GM19025 (cell line): ENCODE results near the gene RASAL2.

Experiments used
- ATAC-seq: cut with Tn5 transposase; IDR thresholded peaks from one replicate; pipeline ENCODE4 v1.9.1; 2021; ENCODE audit warnings: mild to moderate bottlenecking, low read depth, moderate library complexity; ENCODE audit not compliant: unreplicated experiment

The RASAL2 gene

DNA sequence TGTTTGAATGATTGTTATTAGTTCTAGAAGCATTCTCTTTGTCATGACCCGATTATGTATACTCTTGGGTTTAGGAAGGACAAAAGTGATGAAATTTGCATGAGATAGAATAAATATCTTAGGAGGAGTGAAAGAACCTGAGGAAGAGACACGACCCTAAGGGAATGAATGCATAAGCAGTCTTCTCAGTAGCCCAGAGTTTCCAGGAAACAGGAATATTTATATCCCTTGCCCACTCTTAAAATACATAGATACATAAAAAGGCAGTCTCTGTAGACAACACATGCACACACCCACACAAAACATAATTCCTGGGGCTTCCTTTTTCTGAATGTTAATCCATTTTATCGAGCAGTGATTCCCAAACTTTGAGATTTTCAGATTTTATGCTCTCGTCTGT lies 383.5 kb downstream of the RASAL2 start:
- ATAC-seq = no peak

DNA sequence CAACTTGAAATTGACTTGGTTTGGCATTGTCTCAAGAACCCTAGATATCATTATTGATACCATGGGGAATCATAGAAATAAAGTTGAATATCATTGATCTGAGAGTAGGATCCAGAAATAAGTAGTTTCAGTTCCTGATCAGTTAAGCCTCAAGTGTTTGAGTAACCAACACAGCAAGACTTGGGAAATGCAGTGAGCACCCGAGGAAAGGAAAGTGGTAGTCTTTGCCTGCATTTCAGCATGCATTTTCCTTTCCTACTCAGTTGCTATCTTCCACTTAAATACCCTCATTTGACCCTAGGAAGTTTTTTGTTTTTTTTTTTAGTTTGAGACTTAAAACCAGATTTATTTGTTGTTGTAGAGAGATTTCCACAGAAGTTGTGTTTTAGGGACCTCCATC lies 383.9 kb downstream of the RASAL2 start:
- ATAC-seq = no peak

DNA sequence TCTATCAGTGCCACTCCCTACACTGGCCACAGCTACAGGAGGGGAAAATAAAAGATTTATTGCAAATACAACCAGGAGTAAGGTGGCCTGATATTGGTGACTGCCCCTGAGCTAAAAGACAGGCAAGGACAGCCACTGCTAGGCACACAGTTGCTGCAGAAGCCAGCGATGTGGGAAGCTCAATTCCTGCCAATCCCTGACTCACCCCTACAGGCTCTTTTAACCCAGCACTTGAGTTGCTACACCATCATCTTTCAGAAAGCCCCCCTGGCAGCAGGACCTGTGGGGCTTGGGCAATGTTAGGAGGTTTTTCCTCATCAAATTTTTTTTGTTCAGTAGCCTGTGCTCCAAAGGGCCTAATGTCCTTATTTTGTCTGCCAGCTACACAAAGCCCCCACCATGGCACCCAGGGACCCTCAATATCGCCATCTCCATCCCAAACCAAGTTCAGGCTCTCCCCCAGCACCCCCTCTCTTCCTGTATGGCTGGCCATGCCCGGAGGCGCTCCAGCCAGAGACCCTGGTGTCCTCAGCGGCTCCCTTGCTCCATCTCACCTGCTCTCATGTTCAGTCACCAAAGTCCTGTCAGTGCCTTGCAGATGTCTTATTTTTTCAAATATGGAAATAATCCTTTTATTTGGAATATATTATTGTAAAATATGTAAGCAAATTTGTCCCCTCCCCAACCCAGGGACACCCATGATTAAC lies 389.5 kb downstream of the RASAL2 start:
- no peak for ATAC-seq

DNA sequence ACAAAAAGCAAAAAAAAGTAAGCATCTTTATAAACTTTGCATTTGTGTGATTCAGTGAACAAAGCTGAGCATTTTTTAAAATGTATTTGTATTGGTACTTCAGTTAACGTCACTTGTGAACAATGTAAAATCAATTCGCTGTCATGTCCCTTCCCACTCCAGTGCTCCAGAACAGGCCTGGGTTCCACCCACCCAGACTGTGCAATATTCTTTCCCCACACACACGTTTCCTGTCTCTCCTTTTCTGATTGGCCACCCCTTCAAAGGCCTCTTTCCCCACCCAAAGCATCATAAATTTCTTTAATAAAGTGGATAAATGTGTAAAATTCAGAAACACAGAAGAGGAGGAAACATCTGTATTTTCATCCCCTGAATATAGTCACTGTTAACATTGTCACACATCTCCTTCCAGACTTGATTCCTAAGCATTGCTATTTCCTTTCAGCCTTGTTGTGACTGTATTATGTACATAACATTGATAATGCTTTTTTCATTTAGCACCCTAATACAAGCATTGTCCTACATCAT lies 390.9 kb downstream of the RASAL2 start:
- ATAC-seq = no peak

DNA sequence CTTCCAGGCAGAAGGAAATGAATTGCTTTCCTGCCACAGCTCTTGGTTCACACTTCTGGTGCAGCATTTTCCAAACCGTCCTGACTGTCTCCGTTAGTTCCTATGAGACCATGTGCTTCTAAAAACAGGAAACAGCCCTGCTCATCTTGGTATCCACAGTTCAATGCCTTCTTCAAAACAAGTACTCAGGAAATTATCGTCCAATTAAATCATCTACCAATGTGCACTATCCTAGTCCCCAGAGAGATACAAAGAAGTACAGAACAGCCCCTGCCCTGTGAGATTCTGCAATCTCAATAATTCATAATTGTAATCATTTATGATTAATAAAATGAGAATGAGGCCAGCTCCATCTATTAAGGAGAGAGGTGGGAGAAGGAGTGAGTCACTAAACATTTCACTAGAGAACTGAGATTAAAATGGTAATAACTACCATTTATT lies 391.7 kb downstream of the RASAL2 start:
- no peak for ATAC-seq

DNA sequence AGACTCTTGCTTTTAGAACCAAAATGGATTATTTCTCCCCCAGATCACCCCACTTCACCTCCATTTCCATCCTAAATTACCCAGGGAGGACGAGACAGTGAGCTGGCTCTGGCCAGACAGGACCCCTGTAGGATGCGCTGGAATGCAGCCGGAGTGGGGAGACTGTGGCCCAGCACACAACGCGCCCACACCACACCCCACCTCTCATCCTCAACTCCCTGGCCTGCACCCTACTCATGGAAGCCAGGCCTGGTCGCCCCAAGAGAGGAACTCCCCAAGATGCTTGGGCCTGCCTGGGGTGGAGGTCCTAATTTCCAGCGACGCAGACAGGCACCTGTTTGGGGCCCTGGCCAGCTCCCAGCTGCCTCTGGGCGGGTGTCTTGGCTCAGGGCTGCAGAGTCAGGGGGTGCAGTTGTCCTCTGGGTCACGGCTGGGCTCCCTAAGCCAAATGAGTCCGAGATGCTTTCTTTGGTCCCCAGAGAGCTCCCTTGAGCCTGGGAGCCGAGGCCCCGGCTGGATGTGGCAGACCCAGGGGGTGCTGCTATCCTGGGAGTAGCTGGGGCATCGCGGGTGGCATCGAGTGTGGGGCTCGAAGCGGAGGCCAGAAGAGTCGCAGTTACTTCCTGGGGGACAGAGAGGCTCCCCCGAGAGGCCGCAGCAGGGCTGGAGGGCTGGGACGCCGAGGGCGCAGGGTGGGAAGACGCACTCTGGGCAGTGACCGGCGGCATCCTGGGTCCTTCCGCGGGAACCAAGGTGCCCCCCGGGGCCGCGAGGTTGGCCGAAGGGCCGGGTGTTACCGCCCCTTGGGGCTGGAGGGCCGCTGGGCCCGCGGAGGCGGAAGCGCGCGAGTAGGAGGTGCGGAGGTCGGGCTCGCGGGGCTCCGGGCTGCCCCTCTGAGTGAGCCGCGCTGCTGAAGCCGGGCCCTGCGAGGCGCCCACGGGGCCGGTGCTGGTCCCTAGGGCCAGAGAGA lies 392.5 kb downstream of the RASAL2 start:
- ATAC-seq = no peak

DNA sequence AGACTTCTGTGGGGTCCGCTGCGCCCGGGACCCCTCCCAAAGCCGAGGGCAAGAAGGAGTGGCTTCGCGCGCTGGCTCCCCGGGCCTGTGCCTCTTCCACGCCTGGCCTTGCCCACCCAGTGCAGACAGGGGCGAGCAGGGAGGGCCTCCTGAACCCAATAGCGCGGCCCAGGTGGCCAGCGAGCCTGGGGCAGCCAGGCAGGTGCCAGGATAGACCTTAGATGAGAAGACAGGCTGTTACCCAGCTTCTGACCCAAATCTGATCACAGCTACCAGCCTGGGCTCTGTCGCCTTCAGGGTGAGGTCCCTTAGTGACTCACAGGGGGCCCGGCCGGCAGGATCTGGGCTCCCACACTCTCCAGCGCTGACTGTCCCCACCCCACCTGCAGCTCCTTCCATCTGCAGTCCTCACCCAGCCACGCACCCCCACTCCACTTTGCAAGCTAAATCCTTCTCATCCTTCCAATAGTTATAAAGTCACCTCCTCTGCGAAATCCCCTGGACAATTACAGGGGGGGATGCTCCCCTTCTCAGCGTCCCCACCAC lies 393.2 kb downstream of the RASAL2 start:
- no peak for ATAC-seq

DNA sequence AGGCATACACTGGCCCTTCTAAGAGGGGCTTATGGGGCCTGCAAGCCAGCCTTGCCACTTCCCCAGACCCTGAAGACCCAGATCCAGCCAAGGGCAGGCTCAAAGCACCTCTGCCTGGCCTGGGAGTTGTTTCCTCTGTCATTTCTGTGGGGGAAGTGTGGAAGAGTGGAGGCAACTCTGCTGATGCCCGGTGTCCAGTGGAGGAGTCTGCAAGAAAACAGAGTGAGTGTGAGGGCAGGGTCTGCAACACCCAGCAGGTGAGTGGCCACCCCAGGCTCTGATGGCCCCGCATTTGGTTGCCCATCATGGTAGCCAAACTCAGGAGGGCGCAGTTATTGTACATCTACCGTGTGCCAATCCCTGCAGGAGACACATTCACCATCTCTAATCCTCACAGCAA lies 394.5 kb downstream of the RASAL2 start:
- ATAC-seq = no peak

DNA sequence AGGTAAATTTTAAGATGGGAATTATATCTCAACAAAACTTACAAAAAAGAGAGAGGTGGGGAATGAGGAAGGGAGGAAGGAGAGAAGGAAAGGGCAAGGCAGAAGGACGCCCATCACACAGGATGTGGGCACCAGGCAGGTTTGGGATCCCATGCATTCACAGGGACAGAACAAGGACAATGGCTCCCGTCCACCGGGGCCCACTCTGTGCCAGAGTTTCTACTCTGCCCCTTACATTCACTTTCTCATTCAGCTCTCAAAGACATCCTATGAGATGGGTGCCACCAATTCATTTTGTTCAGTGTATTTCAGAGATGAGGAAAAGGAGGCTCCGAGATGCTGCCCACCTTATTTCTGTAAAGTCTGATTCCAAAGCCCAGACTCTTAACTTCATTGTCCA lies 395.5 kb downstream of the RASAL2 start:
- ATAC-seq = no peak

DNA sequence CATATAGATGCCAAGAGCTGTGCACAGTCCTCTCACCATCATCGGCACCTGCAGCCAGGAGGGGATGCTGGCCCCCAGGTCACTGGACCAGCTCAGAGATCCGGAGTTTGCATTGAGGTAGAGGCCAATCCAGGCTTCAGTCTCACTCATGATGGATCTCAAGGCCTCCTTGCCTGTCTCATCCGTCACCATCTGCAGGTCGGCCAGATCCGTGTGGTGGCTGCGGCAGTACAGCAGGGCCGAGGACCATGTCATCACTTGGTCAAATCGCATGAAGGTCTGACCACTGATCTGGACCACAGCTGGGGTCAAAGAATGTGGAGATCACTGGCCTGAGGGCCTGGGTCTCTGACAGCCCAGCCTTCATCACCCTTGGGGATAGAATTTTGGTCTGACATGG lies 396.2 kb downstream of the RASAL2 start:
- ATAC-seq = no peak

DNA sequence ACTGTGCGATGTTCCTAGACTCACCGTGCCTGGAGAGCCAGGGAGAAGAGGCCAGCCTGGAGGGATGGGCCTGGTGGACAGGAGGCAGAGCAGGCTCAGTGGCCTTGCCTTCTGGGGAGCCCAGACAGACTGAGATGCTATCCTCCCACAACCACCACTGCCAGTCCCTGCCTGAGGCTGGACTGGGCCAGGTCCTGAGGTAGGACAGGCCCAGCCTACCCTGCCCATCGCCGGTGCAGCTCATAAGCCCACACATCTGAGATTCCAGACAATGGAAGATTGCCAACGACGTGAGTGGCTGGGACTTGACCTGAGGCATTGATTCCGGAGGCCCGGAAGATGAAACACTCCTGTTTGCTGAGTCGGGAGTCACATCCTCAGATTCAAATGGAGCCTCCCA lies 397.1 kb downstream of the RASAL2 start:
- ATAC-seq = no peak

DNA sequence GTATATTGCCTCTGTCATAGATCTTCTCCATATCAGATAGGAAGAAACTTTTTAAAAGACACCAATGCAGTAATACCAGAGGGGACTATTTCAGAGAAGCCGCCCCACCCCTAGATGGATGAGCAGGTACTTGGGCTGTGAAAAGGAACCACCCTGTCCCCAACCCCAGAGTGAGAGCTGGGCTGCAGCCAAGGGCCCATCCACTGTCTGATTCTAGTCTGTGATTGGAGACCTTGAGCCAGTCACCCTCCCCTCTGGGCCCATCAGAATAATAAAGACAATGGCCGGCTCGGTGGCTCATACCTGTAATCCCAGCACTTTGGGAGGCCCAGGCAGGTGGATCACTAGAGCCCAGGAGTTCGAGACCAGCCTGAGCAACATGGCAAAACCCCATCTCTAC lies 397.8 kb downstream of the RASAL2 start:
- ATAC-seq = no peak

DNA sequence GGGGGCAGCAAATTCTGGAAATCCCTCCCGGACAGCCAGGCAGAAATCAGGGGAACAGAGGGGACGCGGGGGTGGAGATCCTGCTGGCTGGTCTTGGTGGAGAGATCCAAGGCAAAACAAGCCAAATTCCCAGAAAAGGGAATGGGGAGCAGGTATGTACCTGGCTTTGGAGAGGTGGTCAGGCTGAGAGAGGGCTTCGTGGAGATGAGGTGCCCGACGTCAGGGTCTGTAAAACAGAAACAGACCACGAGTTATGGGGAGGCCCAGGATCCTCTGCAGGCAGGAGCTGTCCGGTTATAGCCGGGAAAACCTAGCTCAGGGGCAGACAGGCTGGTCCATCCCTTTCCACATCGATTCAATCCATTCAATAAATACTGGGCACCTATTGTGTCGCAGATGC lies 398.4 kb downstream of the RASAL2 start:
- no peak for ATAC-seq

DNA sequence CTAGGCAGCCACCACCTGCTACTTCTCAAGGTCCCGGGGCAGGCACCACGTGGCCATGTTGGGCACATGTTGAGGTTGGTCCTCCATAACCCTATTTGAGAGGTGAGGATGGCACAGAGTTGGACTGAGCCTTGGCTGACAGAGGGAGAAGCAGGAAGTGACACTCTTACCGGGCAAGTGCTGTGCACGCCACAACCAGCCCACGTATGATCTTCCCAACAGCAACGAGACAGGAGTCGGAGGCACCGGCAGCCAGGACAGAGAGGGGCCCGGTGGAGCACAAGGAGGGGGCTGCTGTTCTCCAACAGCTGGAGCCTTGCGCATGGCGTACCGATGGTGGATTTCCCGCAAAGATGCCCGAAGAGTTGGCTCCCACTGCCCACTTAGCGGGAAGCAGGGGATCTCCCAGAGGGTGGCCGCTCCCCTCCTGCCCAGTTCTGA lies 399.4 kb downstream of the RASAL2 start:
- ATAC-seq = no peak

DNA sequence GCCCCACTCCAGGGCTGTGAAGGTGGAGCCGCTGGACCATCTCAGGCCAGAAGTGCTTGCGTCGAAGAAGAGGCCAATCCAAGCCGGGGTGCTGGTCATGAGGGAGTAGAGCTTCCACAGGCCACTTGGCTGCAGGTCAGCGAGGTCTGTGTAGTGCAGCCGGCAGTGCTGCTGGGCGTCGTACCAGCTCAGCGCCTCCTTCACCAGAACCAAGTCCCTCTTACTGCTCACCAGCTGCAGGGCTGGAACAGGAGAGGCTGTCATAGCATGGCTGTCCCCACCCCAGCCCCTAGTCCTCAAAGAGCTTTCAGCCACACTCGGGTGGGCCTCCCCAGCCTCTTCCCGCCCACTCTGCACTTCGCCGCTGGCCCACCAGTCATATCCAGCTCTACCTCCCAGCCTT lies 400.7 kb downstream of the RASAL2 start:
- no peak for ATAC-seq

DNA sequence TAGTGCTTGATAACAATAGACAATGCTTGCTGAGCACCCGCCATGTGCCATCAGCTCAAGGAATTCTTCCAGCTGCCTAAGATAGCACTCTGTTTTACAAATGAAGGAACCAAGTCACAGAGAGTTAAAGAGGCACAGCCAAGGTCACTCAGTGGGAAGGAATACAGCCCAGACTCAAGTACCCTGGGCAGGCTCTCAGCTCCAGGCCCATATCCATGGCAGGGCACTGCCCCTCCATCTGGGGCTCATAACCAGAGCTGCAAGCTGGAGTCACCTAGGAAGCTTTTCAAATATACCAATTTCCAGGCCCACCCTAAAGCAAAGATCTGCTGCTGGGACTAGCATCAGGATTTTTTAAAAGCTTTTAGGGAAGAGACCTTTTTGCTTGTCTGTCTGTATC lies 401.3 kb downstream of the RASAL2 start:
- ATAC-seq = no peak

DNA sequence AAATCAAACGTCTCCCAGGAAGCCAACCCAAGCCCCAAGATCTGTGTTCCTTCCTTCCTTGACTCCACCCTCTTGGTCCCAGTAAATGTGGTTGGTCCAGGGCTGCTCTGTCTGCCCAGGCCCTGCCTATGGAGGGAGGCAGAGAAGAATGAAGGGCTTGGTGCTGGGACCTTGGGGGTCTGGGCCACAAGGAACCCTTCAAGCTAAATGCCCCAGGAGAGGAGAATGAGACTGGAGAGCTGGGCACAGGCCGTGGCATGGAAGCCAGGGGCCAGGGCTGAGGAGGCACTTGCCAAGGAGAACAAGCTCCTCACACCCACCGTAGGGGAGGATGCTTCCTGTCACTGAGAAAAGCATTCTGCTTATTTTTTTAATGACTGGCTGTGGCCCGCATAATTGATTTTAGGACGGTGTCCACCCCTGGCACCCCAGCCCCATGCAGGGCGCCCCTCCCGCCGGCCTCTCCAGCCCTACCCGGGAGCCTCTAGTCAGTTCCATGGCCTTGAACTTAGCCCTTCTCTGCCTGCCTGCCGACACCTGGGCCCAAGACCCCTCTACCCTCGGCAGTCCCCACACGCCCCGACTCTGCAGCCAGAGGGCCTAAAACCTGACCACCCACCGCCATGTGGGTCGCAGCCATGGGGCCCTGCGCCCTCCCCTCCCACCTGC lies 402.0 kb downstream of the RASAL2 start:
- ATAC-seq = no peak

DNA sequence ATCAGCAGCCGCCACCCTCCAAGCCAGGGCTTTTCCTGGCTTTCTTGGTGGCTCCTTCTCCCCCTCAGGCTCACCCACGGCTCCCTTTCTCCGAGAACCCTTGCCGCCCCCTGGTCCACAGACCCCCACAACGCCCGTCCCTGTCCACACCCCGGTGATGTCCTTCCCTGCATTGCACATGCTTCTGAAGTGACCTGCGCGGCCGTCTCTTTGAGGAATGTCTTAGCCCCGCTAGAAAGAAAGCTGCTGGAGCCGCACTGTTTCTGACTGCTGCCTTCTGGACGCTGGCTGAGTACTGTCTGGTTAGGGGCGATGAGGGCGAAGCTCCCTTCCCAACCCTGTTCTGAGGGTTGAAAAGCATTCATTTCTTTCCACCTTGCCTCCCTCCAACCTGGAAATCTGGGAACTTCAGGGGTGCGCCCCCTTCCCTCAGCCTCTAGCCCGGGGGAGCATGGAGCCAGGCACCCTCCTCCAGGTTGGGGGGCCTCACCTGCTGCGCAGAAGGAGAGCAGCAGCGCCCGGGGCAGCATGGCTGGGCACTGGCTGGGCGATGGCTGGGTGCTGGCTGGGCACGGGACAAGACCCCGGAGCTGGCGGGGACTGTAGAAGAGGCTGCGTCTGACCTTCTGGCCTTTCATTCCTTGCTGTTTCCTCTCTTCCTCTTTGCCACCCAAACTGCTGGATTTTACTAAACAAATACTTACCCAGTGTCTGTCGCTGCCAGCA lies 402.7 kb downstream of the RASAL2 start, which contains the start of gene CLEC20A:
Gene CLEC20A, minus strand, starts transcription at position 555 of the 726 bp plus-strand sequence. Its CDS starts 25 bp downstream, at position 530.
- no peak for ATAC-seq

DNA sequence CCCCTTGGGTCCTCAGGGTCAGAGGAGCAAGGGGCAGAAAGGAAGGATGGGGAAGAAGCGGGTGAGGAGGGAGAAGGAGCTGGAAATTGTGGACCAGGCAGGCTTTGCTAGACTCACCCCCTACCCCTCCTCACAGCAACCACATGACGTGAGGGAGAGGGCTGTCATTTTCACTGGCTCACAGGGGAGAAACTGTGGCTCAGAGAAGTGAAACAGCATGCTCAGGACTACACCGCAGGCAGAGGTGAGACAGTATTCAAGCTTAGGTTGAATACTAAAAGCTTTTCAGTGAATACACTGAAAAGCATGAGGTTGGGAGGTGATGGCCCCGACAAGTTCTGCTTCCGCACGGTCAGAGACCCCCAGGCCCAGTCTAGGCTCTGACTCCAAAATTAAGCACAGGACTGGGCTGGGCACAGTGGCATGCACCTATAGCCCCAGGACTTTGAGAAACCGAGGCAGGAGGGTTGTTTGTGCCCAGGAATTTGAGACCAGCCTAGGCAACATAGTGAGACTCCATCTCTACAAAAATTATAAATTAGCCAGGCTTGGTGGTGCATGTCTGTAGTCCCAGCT lies 404.1 kb downstream of the RASAL2 start:
- ATAC-seq = no peak
